ENCODE data around the gene RAMACL.

- TF ChIP-seq CTCF (IDR thresholded peaks at IDR 0.05; ENCODE audit: low read depth, low read length) (no peak), POLR2A (IDR thresholded peaks at IDR 0.05; ENCODE audit: extremely low read depth, insufficient read length) (no peak), MAX (IDR thresholded peaks at IDR 0.05; ENCODE audit: low read depth, low read length) (no peak), MYC (IDR thresholded peaks at IDR 0.05; ENCODE audit: low read depth, low read length) (no peak)
Observed at GRCh38 chr6:166541366-166541765, 45.1 kb downstream of the RAMACL start.

All from NB4 (cell line).